HG02885 (cell line): ENCODE measurements around the gene TRAF6.
A peak's percentile ranks its signal among the peaks of the same experiment; 100 is the strongest.
"Not testable (repeated sequence)": the region's sequence is repeated elsewhere in the genome, so short reads cannot be mapped to it uniquely, and the experiment has no call there.

Experiments
- ATAC-seq: cut with Tn5 transposase; IDR thresholded peaks from one replicate; pipeline ENCODE4 v1.9.1; 2021; ENCODE audit warnings: mild to moderate bottlenecking; ENCODE audit not compliant: unreplicated experiment, poor library complexity

TRAF6 gene, protein sequence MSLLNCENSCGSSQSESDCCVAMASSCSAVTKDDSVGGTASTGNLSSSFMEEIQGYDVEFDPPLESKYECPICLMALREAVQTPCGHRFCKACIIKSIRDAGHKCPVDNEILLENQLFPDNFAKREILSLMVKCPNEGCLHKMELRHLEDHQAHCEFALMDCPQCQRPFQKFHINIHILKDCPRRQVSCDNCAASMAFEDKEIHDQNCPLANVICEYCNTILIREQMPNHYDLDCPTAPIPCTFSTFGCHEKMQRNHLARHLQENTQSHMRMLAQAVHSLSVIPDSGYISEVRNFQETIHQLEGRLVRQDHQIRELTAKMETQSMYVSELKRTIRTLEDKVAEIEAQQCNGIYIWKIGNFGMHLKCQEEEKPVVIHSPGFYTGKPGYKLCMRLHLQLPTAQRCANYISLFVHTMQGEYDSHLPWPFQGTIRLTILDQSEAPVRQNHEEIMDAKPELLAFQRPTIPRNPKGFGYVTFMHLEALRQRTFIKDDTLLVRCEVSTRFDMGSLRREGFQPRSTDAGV

DNA sequence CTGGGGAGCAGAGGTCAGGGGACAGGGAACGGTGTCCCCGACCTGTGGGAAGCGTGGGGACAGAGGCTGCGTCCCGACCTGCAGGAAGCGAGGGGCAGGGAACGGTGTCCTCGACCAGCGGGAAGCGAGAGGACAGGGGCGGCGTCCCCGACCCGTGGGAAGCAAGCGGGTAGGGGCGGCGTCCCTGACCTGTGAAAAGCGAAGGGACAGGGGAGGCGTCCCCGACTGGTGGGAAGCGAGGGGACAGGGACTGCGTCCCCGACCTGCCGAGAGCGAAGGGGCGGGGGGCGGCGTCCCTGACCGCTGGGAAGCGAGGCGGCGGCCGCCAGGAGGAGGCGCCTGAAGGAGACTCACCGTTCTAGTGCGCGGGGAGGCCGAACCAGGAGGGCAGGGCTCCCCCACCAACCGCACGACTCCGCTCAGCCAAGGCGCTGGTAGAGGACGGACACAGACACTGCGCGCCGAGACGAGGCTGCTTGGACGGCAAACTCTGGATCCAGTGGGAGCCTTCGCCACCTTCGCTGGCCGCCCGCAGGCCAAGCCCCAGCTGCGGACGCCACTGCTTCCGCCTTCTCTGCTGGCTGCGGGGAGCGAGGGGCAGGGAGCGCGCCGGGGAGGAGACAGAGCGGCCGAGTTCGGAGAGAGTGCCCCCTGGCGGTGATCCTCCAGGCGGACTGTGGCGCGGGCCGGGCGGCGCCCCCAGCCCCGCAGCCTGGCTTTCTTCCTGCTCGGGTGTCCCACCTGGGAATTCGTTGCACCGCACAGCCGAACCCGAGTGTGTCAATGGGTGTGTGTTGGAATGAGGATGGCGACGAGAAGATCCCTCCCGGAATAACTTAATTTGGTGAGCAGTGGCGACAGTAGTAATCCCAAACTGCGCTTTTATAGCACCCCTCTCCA lies at the start of gene TRAF6:
TRAF6 (minus strand) TSS at position 579 of the 900 bp plus-strand sequence. CDS start 8,757 bp downstream, outside the sequence.
- peak; percentile 96 for ATAC-seq

DNA sequence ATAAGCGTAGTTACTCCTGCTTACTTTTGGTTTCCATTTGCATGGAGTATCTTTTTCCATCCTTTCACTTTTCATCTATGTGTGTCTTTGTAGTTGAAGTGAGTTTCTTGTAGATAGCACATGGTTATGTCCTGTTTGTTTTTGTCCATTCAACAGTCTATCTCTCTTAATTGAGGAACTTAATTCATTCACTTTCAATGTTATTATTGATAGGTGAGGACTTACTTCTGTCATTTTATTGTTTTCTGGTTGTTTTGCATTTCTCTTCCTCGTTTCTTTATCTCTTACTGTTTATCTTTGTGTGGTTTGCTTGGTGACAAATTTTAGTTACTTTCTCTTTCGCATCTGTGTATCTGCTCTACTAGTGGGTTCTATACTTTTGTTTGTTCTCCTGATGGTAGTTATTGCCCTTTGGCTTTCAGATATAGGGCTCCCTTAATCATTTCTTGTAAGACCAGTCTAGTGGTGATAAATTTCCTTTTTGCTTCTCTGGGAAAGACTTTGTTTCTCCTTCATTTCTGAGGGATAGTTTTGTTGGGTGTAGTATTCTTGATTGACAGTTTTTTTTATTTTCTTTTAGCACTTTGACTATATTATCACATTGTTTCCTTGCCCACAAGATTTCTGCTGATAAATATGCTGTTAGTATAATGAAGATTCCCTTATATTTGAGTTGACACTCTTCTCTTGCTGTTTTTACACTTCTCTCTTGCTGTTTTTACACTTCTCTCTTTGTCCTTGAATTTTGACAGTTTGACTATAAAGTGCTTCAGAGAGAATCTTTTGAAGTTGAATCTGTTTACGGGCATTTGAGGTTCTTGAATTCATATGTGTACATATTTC lies 48.7 kb upstream of the TRAF6 start:
- peak; percentile 98 for ATAC-seq

DNA sequence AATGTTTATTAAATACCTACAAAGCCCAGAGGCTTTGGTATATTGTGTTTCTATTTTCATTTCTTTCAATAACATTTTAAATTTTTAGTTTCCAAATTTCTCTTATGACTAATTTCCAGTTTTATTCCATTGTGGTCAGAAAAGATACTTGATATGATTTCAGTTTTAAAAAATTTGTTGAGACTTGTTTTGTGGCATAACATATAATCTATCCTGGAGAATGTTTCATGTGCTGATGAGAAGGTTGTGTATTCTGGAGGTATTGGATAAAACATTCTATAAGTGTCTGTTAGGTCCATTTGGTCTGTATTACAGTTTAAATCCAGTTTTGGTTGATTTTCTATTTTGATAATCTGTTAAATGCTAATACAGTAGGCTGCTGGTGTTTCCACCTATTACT lies 47.9 kb upstream of the TRAF6 start:
- no peak for ATAC-seq

DNA sequence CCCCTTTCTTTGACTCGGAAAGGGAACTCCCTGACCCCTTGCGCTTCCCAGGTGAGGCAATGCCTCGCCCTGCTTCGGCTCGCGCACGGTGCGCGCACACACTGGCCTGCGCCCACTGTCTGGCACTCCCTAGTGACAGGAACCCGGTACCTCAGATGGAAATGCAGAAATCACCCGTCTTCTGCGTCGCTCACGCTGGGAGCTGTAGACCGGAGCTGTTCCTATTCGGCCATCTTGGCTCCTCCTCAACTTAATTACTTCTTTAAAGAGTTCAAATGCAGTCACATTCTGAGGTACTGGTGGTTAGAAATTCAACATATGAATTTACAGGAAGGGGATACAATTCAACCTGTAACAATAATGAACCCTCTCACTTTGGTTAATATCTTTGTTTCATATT lies 47.3 kb upstream of the TRAF6 start:
- not testable (repeated sequence) for ATAC-seq

DNA sequence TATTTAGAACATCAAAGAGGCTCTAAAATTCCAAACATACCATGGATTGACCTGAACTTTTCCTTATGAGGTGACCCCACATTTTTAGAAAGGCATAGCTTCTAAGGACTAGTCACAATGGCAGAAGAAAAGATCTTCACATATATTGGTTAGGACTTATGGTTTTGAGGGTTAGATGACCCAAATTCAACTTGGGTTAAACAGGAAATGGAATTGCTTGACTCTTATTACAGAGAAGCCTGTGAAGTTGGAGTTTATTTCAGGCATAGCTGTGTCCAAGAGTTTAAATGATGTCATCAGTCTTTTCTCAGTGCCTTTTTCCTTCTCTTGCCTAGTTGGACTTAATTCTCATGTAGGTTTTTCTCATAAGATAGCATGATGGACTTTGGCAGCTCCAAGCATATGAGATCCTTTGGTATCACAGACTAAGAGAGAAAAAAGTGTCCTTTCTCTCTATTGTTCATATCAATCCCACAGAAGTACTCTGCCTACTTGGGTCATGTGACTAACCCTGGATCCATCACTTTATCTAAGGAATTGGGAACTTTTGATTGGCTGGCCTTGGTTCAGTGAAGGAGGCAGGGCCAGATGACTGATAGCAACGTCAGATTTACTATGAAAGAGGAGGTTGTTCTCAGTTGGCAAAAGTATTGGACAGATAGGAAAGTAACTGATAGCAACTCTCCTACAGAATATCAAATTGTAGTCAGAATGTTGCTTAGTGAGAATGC lies 40.5 kb upstream of the TRAF6 start:
- no peak for ATAC-seq

DNA sequence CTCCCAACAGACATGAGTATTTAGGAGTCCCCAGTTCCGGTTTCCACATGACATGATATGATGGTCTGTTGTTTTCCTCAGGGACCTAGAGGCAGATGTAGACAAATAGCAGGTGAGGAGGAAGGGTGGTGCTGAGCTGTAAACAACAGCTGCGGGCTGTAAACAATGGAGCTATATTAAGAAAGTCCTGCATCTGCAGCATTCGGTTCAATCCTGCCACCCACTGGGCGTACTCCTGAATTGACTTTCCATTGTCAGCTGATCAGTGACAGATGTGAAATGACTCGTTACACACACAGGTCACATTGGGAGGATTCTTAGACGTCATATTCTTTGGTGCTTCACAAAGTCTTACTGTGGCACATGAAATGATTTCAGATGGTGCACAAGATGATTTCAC lies 30.9 kb upstream of the TRAF6 start:
- peak; percentile 98 for ATAC-seq

DNA sequence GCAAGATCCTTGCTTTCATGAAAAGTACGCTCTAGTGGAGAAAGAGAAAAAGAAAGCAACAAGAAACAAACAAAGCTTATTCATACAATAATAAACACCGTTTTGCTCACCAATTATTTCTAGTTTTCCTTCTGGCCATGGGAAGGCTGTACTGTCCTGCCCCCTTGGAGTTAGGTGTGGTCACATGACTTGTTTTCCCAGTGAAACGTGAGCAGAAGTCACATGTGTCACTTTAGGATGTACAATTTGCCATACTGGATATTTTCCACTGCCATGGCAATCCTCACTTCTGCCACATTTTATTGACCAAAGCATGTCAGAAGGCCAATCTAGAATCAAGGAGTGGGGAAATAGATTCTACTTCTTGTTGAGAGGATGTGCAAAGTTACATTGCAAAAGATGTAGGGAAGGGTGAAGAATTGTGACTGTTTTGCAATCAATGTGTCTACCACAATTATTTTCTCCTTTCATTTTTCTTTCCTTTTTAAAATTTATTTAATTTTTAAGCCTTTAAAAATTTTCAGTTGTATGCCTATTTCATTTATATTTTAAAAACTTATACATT lies 24.3 kb upstream of the TRAF6 start:
- no peak for ATAC-seq

DNA sequence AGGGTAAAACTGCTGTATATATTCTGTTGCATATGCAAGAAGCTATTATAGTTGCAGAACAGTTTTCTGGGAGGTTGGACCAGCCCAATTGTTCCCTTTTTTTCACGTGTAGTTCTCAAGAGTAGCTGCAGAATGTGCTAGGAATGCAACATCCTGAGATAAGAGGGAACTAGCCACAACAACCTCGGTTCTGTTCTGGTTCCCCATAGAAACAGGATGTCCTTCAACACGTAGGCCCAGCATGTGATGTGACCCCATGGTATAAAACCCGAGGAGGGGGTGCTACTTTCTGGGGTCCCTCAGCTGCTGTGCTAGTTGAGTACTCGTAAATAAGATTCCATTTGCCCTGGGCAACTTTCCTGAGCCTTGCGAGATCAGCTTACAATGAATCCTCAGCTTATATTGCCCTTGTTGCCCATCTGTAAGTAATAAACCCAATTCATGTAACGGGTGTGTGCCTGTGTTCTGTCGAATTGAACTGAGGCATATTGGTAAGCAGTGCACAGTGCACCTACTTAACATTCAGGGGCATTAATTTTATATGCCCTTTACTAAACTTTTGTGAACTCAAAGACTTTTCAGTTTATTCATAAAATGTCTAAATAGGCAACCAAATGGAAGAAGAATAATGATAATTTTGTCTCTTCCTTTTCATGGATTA lies 23.0 kb upstream of the TRAF6 start:
- no peak for ATAC-seq

DNA sequence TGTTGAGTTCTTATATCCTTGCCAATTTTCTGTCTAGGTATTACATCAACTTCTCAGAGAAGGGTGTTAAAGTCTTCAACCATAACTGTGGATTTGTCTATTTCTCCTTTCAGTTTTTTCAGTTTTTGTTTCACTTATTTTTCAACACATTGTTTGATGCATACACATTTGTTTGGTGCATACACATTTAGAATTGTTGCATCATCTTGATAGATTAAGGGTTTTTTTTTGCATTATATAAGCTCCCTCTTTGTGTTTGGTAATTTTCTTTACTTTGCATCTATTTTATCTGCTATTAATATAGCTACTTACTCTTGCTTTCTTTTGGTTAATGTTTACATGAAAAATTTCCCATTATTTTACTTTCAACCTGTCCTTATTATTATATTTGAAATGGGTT lies 20.8 kb upstream of the TRAF6 start:
- no peak for ATAC-seq

DNA sequence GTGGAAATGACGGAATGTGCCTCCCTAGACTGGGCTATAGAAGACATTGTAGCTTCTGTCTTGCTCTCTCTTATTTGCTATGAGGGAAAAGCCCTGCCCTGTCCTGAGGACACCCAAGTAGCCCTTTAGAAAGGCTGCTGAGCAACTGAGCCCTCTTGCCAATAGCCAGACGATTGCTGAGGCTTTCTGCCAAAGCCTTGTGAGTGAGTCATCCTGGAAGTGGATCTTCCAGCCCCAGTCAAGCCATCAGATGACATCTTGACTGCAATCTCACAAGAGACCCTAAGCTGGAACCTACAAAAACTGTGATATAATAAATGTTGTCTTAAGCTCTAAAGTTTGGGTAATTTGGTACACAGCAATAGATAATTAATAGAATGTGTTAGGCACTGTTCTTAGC lies 3.9 kb upstream of the TRAF6 start:
- ATAC-seq: no peak

DNA sequence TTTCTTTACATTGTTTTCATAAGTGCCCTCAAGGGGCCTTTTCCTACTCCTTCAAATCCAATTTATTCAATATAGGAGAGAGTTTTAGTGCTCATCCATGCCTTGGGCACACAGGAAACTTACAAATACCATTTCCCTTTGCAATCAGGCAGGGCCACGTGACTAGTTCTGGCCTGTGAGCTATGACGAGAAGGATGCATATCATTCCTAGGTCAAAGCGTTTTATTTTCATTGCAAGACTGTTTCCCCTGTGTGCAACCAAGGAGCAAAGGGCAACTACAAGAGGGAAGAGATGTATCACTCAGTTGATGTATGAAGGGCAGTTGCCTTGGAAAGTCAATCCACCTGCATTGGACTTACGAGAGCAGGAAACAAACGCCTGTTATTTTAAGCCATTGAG lies 1.9 kb upstream of the TRAF6 start:
- no peak for ATAC-seq

DNA sequence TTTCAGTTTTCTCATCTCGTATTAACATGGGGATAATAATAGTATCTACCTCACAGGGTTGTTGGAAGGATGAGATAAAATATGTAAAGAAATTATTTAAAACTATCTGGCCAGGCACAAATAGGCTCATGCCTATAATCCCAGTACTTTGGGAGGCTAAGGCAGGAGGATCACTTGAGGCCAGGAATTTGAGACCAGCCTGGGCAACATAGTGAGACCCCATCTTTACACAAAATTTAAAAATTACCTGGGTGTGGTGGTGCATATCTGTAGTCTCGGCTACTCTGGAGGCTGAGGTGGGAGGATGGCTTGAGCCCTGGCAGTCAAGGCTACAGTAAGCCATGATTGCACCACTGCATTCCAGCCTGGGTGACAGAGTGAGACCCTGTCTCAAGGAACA lies 990 bp upstream of the TRAF6 start:
- not testable (repeated sequence) for ATAC-seq

DNA sequence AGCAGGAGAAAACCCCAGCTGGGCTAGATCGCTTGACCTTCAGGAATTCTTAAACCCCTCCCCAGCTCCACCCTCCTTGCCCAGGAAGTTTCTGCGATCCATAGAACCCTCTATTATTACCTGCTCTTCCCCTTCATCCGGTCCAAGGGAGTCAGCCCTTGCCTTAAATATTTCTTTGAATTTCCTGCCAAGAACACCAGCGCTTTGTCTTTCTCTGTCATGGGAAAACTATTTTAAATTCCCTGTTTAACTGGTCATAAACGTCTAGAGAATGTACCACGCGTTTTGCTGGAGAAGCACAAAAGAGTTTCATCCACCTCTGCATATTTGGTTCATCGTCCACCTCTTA lies 496 bp upstream of the TRAF6 start:
- no peak for ATAC-seq

DNA sequence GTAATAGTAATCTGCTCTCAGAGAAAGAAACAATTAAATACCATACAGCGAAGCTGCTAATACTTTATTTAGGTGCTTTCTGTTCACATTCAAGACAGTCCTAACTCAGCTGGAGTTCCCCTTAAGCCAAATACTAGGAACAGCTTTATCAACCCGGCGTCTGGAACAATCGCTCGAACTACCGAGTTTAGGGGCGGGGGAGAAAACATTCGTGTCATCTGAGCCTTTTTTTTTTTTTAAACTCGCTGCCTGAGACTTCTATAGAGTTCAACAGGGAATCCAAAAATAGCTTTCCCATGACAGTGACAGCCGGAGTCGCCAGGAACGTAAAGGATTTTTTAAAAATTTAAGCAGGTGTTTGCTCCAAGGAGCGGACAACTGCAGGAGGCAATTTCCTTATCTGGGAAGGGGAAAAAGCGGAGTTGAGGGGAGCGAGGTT lies 852 bp downstream of the TRAF6 start:
- ATAC-seq: peak; percentile 28

DNA sequence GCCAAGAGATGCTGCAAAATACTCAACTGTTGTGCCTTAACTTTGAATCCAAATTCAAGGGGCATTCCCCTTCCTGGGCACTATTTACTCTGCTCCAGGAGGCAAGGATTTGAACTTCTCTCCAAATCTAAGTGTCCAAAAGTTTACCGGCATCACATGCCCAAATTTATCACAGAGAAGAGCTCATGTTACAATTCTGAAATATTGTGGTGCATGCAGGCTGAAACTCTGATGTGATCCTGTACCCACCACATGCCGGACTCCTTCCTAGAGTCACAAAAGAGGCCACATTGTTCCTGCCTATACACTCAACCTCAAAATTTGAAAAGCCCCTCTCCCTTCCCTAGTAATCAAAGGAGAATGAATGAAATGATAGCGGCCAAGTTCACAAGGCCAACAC lies 1.3 kb downstream of the TRAF6 start:
- no peak for ATAC-seq

DNA sequence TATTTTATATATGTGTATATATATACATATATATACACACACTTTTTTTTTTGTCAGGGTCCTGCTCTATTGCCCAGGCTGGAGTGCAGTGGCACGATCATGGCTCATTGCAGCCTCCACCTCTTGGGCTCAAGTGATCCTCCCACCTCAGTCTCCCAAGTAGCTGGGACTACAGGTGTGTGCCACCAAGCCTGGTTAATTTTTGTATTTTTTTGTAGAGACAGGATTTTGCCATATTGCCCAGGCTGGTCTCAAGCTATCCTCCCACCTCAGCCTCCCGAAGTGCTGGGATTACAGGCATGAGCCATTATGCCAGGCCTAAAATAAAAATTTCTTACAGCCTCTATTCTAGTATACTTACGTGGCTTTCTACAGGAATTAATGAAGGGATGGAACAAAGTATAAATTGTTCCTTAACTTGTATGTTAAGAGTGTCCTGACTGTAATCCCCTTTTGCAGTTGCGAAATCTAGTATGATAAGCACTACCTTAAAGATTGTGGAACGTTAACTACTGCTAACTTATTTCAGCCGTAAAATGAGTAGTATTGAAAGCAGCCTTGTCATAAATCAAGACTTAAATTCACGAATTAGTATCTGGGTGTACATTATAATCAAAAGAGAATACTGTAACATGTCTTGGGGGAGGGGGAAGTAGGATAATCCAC lies 2.1 kb downstream of the TRAF6 start:
- no peak for ATAC-seq

DNA sequence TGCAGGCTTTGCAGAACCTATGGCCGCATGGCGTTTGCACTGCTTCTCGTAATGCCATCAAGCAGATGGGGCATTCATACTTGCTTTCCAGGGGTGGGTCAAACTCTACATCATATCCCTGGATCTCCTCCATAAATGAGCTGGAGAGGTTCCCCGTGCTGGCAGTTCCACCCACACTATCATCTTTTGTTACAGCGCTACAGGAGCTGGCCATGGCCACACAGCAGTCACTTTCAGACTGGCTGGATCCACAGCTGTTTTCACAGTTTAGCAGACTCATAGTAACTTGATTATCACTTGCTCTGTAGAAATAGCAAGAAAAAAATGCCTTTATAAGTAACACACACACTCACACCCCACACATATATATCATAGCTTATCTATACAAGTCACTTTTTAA lies 8.8 kb downstream of the TRAF6 start:
- no peak for ATAC-seq

DNA sequence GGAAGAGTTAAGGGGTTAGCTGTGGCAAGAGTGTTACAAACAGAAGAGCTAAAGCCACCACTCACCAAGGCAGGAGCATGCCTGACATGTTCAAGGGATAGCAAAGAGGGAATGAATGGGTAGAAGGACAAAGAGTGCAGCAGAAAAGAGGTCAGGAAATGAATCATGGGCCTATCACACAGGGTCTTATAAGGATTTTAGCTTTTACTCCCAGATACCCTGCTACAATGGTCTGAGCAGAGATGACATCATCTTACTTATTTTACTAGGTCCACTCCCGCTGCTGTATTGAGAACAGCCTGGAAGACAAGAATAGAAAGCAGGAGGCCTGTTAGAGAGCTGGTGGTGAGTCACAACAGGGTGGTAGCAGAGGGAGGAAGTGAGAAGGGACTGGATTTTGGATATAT lies 9.8 kb downstream of the TRAF6 start:
- ATAC-seq: peak; percentile 98
